ENCODE results near the gene GNAT2.
A peak's percentile ranks its signal among the peaks of the same experiment; 100 is the strongest.

The GNAT2 gene

GRCh38 chr1:109617291-109617801, 2.1 kb downstream of the GNAT2 start:
- peaks cover 38% of the 10 kb centered on the region for H3K4me1 Mint-ChIP-seq
- no peaks in the 10 kb centered on the region for H3K27me3 Mint-ChIP-seq
- peak overlapping the region; percentile 15 for H3K27ac Mint-ChIP-seq
- H3K4me3 Mint-ChIP-seq = no peak overlapping the region
- no peaks in the 10 kb centered on the region for H3K36me3 Mint-ChIP-seq
- no peak for DNase-seq (ENCODE audit: low spot score in 2 of 2)
- no peak for ATAC-seq (ENCODE audit: low read depth)
- no peaks in the 10 kb centered on the region for H3K9me3 Mint-ChIP-seq

- no peak for DNase-seq (ENCODE audit: low spot score in 2 of 2)
- no peaks in the 10 kb centered on the region for H3K9me3 Mint-ChIP-seq
- peaks cover 30% of the 10 kb centered on the region for H3K4me1 Mint-ChIP-seq
- H3K27ac Mint-ChIP-seq = peak overlapping the region; percentile 66
- H3K4me3 Mint-ChIP-seq = no peak overlapping the region
- H3K27me3 Mint-ChIP-seq = no peaks in the 10 kb centered on the region
- no peaks in the 10 kb centered on the region for H3K36me3 Mint-ChIP-seq
- no peak for ATAC-seq (ENCODE audit: low read depth)
These were observed 3.0 kb downstream of the GNAT2 start for GRCh38 chr1:109616391-109616790.

GRCh38 chr1:109615879-109616278, 3.5 kb downstream of the GNAT2 start:
- H3K4me3 Mint-ChIP-seq = no peak overlapping the region
- no peaks in the 10 kb centered on the region for H3K27me3 Mint-ChIP-seq
- H3K36me3 Mint-ChIP-seq = no peaks in the 10 kb centered on the region
- no peaks in the 10 kb centered on the region for H3K9me3 Mint-ChIP-seq
- peak overlapping the region; percentile 66 for H3K27ac Mint-ChIP-seq
- peaks cover 30% of the 10 kb centered on the region for H3K4me1 Mint-ChIP-seq
- DNase-seq (ENCODE audit: low spot score in 2 of 2) (peak in 1 of 2 donors; percentile 59), ATAC-seq (ENCODE audit: low read depth) (peak; percentile 81)

- no peaks in the 10 kb centered on the region for H3K9me3 Mint-ChIP-seq
- H3K4me1 Mint-ChIP-seq = peaks cover 16% of the 10 kb centered on the region
- ATAC-seq (ENCODE audit: low read depth) (no peak), DNase-seq (ENCODE audit: low spot score in 2 of 2) (no peak)
- no peaks in the 10 kb centered on the region for H3K36me3 Mint-ChIP-seq
- no peak overlapping the region for H3K4me3 Mint-ChIP-seq
- H3K27ac Mint-ChIP-seq = no peak overlapping the region
- no peaks in the 10 kb centered on the region for H3K27me3 Mint-ChIP-seq
These were observed 5.9 kb downstream of the GNAT2 start for GRCh38 chr1:109613361-109614147.

- ATAC-seq (ENCODE audit: low read depth) (no peak), DNase-seq (ENCODE audit: low spot score in 2 of 2) (no peak)
- Mint-ChIP-seq H3K4me1 (peaks cover 8% of the 10 kb centered on the region), H3K27ac (no peak overlapping the region), H3K36me3 (no peaks in the 10 kb centered on the region), H3K4me3 (no peak overlapping the region), H3K27me3 (no peaks in the 10 kb centered on the region), H3K9me3 (no peaks in the 10 kb centered on the region)
These were observed 8.0 kb downstream of the GNAT2 start for GRCh38 chr1:109611308-109611990.

- Mint-ChIP-seq H3K4me1 (peaks cover 2% of the 10 kb centered on the region), H3K4me3 (no peak overlapping the region), H3K27me3 (no peaks in the 10 kb centered on the region), H3K27ac (no peak overlapping the region), H3K36me3 (no peaks in the 10 kb centered on the region), H3K9me3 (no peaks in the 10 kb centered on the region)
- DNase-seq (ENCODE audit: low spot score in 2 of 2) (no peak), ATAC-seq (ENCODE audit: low read depth) (no peak)
These were observed 8.7 kb downstream of the GNAT2 start for GRCh38 chr1:109610609-109611307.

- DNase-seq (ENCODE audit: low spot score in 2 of 2) (no peak), ATAC-seq (ENCODE audit: low read depth) (no peak)
- no peaks in the 10 kb centered on the region for H3K27me3 Mint-ChIP-seq
- no peak overlapping the region for H3K27ac Mint-ChIP-seq
- H3K4me1 Mint-ChIP-seq = no peaks in the 10 kb centered on the region
- no peaks in the 10 kb centered on the region for H3K36me3 Mint-ChIP-seq
- no peak overlapping the region for H3K4me3 Mint-ChIP-seq
- H3K9me3 Mint-ChIP-seq = no peaks in the 10 kb centered on the region
These were observed 9.5 kb downstream of the GNAT2 start for GRCh38 chr1:109609881-109610280.

- Mint-ChIP-seq H3K27ac (no peak overlapping the region), H3K27me3 (no peaks in the 10 kb centered on the region), H3K4me3 (no peak overlapping the region), H3K4me1 (no peaks in the 10 kb centered on the region), H3K36me3 (no peaks in the 10 kb centered on the region), H3K9me3 (no peaks in the 10 kb centered on the region)
- DNase-seq (ENCODE audit: low spot score in 2 of 2) (no peak), ATAC-seq (ENCODE audit: low read depth) (no peak)
These were observed 14.0 kb downstream of the GNAT2 start for GRCh38 chr1:109605381-109605780.

- Mint-ChIP-seq H3K4me3 (no peak overlapping the region), H3K27me3 (no peaks in the 10 kb centered on the region), H3K9me3 (no peaks in the 10 kb centered on the region), H3K36me3 (no peaks in the 10 kb centered on the region), H3K27ac (no peak overlapping the region), H3K4me1 (no peaks in the 10 kb centered on the region)
- ATAC-seq (ENCODE audit: low read depth) (no peak), DNase-seq (ENCODE audit: low spot score in 2 of 2) (no peak)
These were observed 16.2 kb downstream of the GNAT2 start for GRCh38 chr1:109603229-109603628.

- no peak overlapping the region for H3K27ac Mint-ChIP-seq
- DNase-seq (ENCODE audit: low spot score in 2 of 2) (no peak), ATAC-seq (ENCODE audit: low read depth) (no peak)
- H3K4me1 Mint-ChIP-seq = no peaks in the 10 kb centered on the region
- H3K27me3 Mint-ChIP-seq = no peaks in the 10 kb centered on the region
- H3K4me3 Mint-ChIP-seq = no peak overlapping the region
- peaks cover 2% of the 10 kb centered on the region for H3K36me3 Mint-ChIP-seq
- H3K9me3 Mint-ChIP-seq = no peaks in the 10 kb centered on the region
These were observed 20.8 kb downstream of the GNAT2 start for GRCh38 chr1:109598655-109599054.

- H3K27ac Mint-ChIP-seq = no peak overlapping the region
- no peaks in the 10 kb centered on the region for H3K4me1 Mint-ChIP-seq
- DNase-seq (ENCODE audit: low spot score in 2 of 2) (no peak), ATAC-seq (ENCODE audit: low read depth) (no peak)
- no peaks in the 10 kb centered on the region for H3K9me3 Mint-ChIP-seq
- H3K4me3 Mint-ChIP-seq = no peak overlapping the region
- no peaks in the 10 kb centered on the region for H3K27me3 Mint-ChIP-seq
- H3K36me3 Mint-ChIP-seq = peaks cover 4% of the 10 kb centered on the region
These were observed 21.3 kb downstream of the GNAT2 start for GRCh38 chr1:109598156-109598555.

GRCh38 chr1:109595531-109595930, 23.9 kb downstream of the GNAT2 start:
- Mint-ChIP-seq H3K27ac (no peak overlapping the region), H3K9me3 (no peaks in the 10 kb centered on the region), H3K4me1 (no peaks in the 10 kb centered on the region), H3K4me3 (no peak overlapping the region), H3K27me3 (no peaks in the 10 kb centered on the region), H3K36me3 (peaks cover 10% of the 10 kb centered on the region)
- DNase-seq (ENCODE audit: low spot score in 2 of 2) = no peak
- no peak for ATAC-seq (ENCODE audit: low read depth)

- H3K27ac Mint-ChIP-seq = no peak overlapping the region
- H3K9me3 Mint-ChIP-seq = no peaks in the 10 kb centered on the region
- no peak overlapping the region for H3K4me3 Mint-ChIP-seq
- no peak for ATAC-seq (ENCODE audit: low read depth)
- H3K27me3 Mint-ChIP-seq = no peaks in the 10 kb centered on the region
- H3K36me3 Mint-ChIP-seq = peaks cover 31% of the 10 kb centered on the region
- DNase-seq (ENCODE audit: low spot score in 2 of 2) = no peak
- no peaks in the 10 kb centered on the region for H3K4me1 Mint-ChIP-seq
These were observed 26.5 kb downstream of the GNAT2 start for GRCh38 chr1:109592916-109593315.

GRCh38 chr1:109589679-109590078, 29.7 kb downstream of the GNAT2 start:
- DNase-seq (ENCODE audit: low spot score in 2 of 2) (no peak), ATAC-seq (ENCODE audit: low read depth) (no peak)
- Mint-ChIP-seq H3K4me3 (no peak overlapping the region), H3K9me3 (no peaks in the 10 kb centered on the region), H3K4me1 (no peaks in the 10 kb centered on the region), H3K27ac (no peak overlapping the region), H3K36me3 (peaks cover 53% of the 10 kb centered on the region), H3K27me3 (no peaks in the 10 kb centered on the region)
